Ovary (tissue), 3 donors: ENCODE results near the gene ZMYM4.

ENCODE experiments used
- CTCF ChIP-seq, 3 donors: fragments of 450-650 bp in 2 of 3; fragments of 200-600 bp in 1 of 3; IDR thresholded peaks; one replicate each; pipeline versions ENCODE4 v1.5.1 to v1.8.0; 2016 to 2022; ENCODE audit warnings: antibody characterized with exemption in 3 of 3, mild to moderate bottlenecking in 1 of 3
- POLR2A ChIP-seq: fragments of 450-650 bp; IDR thresholded peaks from one replicate; pipeline ENCODE4 v1.6.1; 2017; ENCODE audit warnings: antibody characterized with exemption, mild to moderate bottlenecking, moderate library complexity
- donor health status: DM: no; HTN: no; CAD: no.

- TF ChIP-seq POLR2A (no peak), CTCF (IDR thresholded peaks at IDR 0.05) (no peak)
These were observed 165.2 kb downstream of the ZMYM4 start for GRCh38 chr1:35433714-35434113.
